ENCODE results near the gene HOXA9.

DNA sequence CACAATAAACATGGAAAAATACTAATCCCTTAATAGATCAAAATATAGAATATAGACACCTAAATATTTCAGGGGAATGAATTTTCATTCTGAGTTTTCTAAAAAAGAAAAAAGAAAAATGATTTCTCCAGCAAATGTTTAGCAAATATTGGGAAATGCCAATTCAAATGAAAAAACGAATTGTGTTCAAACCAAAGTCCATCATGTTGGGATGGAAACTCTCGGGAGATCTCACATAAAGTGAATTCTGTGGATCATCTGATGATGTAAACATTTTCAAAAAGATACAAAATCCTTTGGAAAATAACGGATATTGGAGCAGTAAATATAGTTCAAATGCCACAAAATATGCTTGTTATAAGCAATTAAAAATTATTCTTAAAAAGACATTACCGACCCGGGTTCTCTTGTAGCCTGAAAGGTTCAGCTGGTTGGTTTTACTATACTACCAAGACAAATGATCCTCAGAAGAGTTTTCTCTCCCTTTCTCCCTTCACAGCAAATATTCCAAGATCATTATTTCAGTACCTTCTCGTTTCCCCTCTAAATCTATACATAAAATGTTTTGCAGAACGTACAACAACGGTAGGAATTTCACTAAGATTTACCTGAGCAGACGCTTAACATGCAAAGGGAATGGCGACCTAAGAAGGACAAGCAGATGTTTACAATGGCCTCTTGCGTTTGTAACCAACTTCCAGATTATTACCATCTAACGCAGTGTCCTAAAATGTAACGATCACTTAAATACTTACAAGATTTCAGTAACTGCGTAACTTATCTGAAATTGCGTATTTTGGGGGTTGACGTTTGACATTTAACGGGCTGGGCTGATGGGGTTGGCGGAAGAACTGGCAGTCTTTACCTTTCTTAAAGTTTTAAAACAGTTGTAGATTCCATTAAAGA, 32.1 kb upstream of the HOXA9 start:
- TF ChIP-seq, protein P1, sequence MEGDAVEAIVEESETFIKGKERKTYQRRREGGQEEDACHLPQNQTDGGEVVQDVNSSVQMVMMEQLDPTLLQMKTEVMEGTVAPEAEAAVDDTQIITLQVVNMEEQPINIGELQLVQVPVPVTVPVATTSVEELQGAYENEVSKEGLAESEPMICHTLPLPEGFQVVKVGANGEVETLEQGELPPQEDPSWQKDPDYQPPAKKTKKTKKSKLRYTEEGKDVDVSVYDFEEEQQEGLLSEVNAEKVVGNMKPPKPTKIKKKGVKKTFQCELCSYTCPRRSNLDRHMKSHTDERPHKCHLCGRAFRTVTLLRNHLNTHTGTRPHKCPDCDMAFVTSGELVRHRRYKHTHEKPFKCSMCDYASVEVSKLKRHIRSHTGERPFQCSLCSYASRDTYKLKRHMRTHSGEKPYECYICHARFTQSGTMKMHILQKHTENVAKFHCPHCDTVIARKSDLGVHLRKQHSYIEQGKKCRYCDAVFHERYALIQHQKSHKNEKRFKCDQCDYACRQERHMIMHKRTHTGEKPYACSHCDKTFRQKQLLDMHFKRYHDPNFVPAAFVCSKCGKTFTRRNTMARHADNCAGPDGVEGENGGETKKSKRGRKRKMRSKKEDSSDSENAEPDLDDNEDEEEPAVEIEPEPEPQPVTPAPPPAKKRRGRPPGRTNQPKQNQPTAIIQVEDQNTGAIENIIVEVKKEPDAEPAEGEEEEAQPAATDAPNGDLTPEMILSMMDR (IDR thresholded peaks at IDR 0.05) = no peak
- no peak for TF ChIP-seq EP300 (IDR thresholded peaks at IDR 0.05)
